Right lobe of liver (tissue), 4 donors: ENCODE data around the gene NEU4.

ENCODE experiments used
- CTCF ChIP-seq, 4 donors: fragments of 200-600 bp in 3 of 4; fragments of 450-650 bp in 1 of 4; IDR thresholded peaks; one replicate each; pipeline versions ENCODE4 v1.5.1 to v1.8.0; 2016 to 2022; ENCODE audit warnings: antibody characterized with exemption in 4 of 4, mild to moderate bottlenecking in 2 of 4
- POLR2A ChIP-seq: fragments of 450-650 bp; IDR thresholded peaks from one replicate; pipeline ENCODE4 v1.6.1; 2017; ENCODE audit warnings: antibody characterized with exemption, mild to moderate bottlenecking
- donor health status: DM: no; HTN: no; CAD: no.
- donor health status: DM: no; HTN: no; CAD: no.
- donor health status: DM: no; HTN: yes; CAD: no.

- TF ChIP-seq POLR2A (no peak), CTCF (IDR thresholded peaks at IDR 0.05) (no peak)
Observed at GRCh38 chr2:241861264-241861663, 52.3 kb downstream of the NEU4 start.
